Activated CD4-positive, alpha-beta T cell treated with anti-CD3 and anti-CD28 coated beads, Interleukin-2, Interleukin-6, amounts not matched to agents 100 ng/mL and 50 ng/mL, durations not matched to agents 16 hours and 8 hours (primary cell): Measurements from ENCODE around the gene LAD1.

Experiments used
- DNase-seq: peaks from one replicate; pipeline ENCODE4 v3.0.0-alpha.2; 2020

The LAD1 gene, protein sequence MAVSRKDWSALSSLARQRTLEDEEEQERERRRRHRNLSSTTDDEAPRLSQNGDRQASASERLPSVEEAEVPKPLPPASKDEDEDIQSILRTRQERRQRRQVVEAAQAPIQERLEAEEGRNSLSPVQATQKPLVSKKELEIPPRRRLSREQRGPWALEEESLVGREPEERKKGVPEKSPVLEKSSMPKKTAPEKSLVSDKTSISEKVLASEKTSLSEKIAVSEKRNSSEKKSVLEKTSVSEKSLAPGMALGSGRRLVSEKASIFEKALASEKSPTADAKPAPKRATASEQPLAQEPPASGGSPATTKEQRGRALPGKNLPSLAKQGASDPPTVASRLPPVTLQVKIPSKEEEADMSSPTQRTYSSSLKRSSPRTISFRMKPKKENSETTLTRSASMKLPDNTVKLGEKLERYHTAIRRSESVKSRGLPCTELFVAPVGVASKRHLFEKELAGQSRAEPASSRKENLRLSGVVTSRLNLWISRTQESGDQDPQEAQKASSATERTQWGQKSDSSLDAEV

DNA sequence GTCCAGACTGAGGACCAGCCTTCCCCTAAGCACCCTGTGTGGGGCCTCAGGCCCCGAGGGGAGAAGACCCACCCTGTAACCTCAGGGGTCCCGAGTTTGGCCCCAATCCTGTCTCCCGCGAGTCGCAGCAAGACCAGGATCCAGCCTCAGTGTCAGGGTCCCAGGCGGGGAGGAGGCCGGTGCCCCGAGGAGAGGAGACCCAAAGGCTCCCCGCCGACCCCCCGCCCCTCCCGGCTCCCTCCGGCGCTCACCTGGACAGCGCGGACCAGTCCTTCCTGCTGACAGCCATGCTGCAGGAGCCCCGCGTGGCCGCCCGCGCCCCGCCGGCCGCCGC is at the start of gene LAD1:
LAD1 (minus strand) TSS at position 307 of the 334 bp plus-strand sequence; CDS start at position 289, 18 bp downstream.
- DNase-seq = no peak

DNA sequence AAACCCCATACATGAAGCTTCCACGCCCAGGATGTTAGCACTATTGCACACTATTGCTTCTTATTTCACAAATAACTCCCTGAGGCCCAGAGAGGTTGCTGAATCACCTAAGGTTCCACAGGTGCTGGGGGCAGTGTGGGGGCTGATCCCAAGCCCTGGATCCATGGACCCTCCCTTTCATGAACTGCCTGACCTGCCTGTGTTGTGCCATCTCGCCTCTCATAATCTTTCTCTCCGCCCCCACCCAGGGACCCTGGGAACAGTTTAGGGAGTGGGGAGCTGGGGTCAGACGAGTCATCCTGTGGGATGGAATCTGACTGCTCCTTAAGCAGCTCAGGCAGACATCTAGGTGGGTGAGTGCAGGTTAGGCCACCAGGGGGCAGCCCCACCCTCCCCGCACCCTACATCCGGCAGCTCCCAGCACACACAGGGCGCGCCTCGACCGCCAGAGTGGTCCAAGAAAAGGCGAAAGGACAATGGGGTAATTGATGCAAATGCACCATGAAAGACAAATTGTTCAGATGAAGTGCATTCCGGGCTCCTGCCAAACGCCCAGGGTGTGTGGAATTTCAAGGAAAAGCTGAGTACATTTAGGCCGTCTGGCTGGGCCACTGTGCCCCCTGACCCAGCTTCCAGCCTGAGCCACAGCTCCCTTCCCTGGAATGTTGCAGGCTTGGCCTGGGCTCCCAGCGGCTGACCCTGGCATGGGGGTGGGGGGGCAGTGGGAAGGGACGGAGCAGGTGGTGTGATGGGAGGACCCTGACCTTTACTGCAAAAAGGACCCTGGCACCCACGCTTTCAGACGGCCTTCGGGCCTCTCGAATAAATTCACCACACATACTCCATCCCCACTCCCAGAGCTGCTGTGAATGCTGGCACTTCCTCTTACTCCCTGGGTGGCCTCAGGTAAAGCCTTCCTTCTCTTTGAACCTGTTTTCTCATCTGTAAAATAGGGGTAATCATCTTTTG is 49.1 kb upstream of the LAD1 start:
- peak; percentile 79 for DNase-seq

DNA sequence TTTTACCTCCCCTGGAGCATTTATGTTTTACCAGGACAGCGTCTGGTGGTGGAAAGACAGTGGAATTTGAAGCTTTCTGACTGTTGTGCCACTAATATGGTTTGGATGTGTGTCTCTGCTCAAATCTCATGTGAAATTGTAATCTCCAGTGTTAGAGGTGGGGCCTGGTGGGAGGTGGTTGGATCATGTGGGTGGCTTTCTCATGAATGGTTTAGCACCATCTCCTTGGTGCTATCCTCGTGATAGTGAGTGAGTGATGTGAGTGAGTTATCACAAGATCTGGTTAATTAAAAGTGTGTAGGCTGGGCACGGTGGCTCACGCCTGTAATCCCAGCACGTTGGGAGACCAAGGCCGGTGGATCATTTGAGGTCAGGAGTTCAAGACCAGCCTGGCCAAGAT is 46.2 kb upstream of the LAD1 start:
- DNase-seq = no peak

DNA sequence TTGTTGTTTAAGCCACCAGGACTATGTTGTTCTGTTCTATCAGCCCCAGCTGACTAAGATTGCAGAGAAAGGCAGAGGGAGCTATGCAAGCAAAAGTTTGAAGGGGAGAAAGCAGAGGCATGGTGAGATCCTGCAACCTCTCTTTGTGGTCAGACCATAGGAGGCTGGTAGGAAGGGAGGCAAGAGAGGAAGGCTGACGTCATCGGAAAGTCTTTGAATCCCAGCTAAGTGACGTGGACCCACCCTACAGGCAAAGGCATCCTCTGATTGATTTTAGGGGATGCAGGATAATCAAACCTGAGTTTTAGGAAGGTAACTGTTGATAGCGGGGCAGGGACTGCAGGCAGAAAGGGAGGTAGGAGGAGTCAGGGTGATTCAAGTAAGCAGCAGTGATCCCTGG is 45.7 kb upstream of the LAD1 start:
- DNase-seq = no peak

DNA sequence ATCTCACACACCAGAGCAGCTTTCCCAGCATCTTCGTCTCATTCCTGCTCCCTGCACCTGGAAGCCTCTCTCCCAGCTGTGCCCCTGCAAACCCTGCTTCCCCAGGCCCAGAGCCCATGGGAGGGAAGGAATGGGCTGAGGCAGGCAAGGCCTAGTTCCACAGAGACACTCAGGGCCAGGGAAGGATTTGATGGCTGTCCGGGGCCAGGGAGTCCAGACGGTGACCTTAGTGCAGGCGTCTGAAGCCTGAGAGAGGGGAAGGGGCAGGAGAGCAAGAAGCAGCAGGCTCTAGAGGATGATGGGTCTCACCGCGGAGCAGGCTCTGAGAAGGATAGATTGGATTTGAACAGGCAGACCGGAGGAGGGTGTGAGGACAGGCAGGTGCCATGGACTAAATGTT is 44.6 kb upstream of the LAD1 start:
- DNase-seq = no peak

DNA sequence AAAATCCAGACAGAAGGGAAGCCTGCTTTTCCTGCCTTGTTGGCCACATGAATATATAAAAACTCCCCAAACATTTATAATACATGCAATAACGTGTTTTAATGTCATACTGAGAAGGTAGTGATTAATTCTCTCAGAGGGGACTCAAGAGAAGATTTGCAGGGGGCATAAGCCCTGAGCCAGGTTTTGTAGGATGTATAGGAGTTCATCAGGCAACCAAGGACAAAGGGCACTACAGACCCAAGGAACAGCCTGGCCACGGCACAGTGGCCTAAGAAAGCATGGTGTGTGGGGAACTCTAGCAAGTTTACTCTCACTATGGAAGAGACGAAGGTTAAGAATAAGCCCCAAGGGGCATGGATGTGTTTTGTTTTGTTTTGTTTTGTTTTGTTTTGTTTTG is 37.8 kb upstream of the LAD1 start:
- no peak for DNase-seq

DNA sequence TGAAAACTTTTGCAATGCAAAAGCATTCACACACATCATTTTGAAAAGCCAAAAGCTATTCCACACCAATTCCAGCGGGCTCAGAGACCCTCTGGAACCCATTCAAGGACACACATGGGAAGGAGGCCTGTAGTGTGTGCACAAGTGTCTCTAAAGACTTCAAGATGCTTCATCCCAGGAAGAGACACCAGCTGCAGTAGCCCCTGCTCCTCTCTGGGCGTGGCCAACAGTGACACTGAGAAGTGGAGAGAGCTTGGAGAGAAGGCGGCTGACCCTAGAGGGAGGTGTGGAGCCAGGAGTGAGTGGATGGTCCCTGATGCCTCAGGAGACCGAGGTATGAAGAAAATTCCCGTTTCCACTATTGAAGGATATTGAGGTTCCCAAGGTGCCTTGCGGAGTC is 37.3 kb upstream of the LAD1 start:
- DNase-seq = no peak

DNA sequence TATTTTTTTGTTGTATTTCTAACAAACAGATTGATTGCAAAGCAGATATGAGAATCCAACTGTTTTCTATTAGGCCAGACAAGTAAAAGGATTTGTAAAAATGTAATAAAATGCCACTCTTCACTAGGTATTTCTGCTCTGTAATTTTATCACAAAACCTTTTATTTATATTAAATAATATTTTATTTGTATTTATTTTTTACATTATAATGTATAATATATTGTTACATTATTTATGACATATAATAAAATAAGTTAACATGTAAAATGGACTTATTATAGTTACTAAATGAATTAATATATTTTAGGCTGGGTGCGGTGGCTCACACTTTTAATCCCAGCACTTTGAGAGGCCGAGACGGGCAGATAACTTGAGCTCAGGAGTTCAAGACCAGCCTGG is 35.1 kb upstream of the LAD1 start:
- no peak for DNase-seq

DNA sequence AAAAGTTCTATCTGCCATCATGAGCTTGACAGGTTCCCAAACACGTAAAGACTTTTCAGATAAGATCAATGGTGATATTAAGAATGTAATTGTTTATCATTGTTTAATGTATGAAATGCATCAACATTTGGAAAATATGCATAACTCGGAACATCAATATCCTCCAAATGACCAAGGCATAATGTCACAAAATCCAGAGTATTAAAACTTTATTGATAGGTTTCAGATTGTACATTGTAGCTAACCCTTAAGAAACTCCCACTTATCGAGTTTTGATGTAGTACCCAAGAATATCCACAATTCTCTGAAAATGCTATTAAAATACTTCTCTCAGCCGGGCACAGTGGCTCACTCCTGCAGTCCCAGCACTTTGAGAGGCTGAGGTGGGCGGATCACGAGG is 34.5 kb upstream of the LAD1 start:
- no peak for DNase-seq

DNA sequence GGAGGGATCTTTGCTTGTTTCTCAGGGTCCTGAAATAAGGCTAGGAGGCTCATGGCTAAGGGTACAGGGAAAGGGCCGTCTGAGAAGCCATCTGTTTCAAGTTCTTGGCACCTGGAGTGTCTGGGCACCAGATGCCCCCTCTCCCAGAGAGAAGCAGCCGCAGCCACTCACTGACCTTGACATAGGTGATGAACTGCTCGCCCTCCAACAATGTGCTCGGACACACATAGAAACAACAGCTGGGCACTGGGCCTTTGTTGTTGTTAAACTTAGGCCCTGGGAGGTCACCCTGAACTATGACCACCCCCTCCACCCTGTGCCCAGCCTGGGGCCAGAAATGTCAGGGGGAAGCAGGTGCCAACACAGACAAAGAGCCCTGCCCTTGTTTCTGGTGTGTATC is 31.7 kb upstream of the LAD1 start:
- no peak for DNase-seq

DNA sequence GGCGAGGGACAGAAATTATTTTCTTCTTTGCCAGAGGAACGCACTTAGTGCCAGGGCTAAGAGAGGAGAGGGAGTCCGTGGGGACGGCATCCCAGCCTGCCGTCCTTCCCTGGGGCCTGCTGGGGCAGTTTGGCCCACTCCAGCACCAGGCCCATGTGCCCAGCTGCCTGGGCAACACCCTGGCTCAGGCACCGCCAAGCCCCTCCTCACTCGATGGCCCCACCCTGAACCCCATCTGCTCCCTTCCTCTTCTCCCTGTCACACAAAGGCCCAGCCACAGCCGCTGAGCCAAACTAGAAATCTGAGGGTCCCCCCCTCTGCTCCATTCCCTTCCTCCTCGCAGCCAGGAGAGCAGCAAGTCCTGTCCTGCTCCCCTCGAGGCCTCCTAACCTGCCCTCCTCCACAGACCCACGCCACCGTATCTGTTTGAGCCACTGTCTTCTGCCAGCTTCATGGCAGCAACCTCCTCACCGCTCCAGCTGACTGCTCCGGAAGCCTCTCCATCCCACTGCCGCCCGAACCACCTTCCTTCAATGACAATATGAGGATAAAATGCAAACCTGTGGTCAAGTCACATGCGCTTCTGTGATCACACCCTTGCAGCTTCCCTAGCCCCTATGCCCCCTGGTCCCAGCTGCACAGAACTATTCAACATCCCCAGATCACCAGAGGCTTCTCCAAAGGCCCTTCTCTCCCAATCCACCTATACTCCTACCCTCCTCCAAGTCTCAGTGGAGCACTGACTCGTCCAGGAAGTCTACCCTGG is 30.8 kb upstream of the LAD1 start:
- DNase-seq = no peak

DNA sequence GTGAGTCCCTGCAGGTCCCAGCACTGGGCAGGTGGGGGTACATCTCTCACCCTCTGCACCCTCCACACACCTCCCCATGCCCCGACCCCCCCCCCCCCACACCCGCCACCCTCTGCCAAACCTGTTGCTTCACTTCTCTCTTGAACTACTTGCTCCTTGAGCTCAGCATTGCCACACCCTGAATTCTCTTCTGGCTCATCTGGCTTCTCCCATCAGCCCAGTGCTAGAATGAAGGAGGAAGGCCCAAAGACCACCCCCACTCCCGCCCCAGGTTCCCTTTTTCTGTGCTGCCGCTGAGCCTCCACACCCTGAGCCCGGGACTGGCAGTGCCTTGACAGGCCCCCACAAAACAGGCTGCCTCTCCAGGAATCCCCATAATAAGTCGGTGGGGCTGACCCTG is 28.8 kb upstream of the LAD1 start:
- DNase-seq = no peak

DNA sequence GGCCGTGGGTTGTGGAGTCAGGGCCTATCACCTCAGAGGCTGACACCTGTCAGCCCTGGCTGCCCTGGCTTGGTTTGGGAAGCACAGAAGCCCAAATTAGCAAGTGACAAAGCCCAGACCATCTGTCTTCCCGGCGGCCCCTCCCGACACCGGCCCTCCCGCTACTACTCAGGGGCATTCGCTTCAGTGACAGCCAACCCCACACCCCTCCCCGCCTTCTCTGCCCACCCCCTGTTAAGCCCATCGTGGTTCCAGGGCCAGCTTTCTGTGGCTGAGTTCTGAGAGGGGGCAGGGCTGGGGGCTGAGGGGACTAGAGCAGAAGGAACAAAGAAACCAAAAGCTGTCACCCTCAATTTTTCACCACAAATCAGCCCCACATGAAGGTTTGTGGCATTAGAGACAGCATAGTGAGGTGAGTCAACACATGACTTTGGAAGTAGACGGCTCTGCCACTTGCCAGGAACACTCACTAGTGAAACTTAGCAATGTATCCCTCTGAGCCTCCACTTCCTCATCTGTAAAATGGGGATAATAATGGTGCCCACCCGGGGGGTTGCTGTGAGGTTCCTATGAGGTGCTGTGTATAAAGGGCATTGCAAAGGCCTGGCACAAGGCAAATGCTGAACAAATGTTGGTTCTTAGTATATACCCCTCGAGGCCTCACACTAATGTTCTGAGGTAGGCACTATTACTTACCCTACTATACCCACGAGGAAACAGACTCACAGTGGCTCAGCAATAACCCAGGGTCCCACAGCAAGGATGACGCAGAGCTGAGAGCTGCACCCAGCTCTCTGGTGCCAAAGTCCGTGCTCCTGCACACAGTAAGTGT is 27.6 kb upstream of the LAD1 start:
- no peak for DNase-seq

DNA sequence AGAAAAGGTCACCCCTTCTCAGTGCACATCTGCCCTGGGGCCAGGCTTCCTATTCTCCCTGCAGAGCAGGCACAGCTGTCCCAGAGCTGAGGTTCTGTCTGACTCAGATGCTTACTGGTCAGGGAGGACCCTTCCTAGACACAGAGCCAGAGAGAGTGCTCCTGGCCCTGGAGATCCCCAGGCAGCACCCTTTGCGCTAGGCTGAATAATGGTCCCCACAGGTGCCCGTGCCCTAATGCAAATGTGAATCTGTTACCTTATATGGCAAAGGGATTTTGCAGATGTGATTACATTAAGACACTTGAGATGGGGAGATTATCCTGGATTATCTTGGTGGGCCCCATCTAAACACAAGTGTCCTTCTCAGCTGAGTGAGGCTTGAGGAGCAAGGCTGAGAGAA is 25.0 kb upstream of the LAD1 start:
- DNase-seq = no peak

DNA sequence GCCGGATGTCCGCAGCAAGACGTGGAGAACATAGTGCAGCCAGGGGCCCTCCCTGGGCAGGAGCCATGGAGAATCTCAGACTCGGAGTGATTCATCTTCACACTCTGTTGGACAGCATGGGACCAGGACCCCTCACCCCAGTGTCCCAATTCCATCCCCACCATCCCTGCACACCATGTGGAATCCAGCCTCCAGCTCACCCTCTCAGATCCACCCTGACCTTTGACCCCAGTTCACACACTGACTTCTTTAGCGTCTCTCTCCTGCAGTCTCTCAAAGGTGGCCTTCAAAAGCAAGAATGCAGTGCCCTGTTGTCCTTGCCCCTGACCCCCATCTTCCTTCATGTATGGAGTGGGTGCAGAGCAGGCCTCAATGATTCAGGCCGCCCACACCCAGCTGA is 24.5 kb upstream of the LAD1 start:
- DNase-seq = no peak

DNA sequence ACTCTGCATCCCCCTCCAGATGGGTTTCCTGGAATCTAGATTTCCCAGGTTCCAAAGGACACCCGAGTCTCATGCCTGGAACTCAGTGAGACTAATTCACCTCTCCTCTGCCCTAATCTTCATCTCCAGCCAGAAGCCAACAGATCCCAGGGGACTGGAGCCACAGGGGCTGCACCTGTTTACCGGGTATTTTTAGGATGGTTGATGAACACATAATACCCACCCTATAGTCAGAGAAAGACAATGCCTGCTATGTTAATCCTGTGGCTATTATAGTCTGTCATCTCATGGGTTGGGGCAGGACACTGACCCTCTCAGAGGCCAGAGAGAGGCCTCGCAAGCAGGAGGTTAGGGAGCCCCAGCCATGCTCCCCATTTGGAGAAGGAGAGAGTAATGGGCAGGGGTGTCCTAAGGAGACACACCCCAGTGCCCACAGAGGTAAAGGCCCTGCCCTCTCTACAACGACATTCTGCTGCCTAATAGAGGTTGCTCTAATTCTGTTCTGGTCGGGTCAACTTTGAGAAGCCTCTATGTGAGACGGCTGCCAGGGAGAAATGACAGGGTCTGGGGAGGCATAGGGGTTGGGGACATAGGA is 23.4 kb upstream of the LAD1 start:
- no peak for DNase-seq

DNA sequence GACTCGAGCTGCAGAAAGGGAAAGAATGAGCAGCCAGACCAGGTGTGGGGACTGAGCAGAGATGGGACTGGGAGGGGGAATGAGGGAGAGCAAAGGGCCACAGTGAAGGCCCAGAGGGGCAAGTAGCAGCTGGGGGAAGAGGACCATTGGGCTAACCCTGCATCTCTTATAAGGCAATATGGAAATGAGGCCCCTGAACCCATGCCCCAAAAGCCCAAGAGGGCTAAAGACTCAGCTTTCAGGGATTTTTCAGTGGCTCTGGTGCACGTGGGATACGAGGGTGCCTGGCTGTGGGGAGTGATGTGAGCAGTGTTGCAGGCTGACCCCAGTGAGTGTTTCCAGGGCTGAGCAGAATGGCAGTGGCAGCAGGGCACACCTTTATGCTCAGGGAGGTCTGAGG is 22.9 kb upstream of the LAD1 start:
- no peak for DNase-seq

DNA sequence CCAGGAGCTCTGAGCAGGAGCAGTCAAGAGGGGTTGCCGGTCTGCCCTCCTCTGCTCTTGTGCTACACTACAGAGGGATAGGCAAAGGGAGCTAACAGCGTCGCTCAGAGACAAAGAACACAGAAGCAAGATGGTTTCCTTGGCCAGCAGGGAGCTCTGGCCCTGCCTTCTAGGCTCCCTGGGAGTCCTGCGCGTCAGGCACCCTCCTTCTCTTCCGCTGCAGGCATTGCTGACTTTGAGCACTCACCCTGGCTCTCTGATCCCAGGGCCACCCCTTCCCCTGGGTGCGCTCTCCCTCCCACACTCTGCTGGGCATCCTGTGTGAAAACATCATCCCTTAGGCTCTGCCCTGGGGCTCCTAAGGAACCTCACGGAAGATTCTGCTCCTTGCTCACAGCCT is 21.9 kb upstream of the LAD1 start:
- no peak for DNase-seq

DNA sequence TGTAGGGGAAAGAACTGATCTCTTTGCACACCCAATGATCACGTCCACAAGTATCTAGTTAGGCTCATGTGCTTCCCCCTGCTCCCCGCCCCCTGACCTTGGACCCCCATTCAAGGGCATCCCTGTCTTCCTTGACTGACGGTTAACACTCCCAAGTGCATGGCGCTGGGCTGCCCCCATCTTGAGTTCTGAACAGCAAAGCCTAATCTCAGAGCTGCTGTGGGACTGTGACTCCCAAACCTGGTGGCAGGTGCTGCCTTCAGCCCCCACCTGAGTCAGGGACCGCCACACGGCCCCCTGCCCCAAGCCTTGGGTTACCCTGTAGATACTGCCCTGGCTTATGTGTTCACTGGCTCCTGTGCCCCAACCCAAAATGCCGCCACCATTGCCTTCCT is 21.5 kb upstream of the LAD1 start:
- no peak for DNase-seq

DNA sequence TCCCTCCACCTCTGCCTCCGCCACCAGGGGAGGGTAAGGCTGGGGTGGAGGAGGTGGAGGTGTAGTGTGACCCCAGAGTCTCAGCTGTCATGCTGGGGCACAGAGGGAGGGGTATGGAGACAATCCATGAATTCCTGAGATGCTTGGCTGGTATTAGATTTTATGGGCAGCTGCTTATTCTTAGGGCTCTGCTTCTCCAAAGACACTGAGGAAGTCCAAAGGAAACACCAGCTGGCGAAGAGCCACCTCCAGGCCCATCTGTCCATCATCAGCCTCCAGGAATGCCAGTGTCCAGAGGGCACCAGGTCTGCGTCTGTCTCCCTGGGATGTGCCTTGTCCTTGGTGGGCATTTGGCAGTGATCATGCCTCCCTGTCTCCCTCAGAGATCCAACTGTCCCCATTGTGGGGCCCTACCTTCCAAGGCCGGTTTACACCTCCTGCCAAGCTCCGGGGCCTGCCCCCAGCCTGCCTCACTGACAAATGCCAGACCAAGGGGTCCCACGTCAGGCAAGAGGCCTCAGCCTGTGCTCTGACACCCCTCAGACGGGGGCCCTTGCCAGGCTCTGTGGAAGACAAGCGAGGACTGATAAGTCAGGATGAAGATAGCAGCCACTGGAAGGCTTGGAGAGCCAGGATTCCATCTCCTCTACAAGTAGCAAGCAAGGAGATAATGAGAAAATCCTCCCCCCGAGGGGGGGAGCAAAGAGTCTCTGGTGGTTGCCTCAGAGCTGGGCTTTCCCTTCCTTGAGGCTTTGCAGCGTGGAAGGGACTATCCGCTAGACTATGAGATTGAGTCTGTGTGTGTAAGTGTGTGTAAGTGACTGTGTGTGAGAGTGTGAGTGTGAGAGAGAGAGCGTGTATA is 20.9 kb upstream of the LAD1 start:
- DNase-seq = no peak

DNA sequence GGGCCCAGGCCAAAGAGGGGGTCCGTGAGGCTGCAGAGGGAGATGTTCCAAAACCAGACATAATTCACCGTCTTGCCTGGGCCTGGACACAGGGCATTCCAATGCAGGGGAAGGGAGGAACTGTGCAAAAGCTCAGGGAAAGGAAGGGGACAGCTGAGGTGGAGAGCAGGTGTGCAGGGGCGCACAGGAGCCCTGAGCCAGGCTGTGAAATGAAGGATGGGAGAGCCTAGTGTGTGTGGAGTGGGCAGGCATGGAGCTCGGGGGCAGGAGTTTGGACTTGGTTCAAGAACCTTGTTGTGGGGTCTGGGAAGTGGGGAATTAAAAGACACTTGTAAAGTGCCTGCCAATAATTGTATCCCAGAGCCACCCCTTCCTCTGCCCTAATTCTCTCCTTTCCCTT is 20.1 kb upstream of the LAD1 start:
- no peak for DNase-seq
